Neural cell (in vitro differentiated cells): ENCODE data around the gene TOLLIP. TPM values are rescaled to one million over a fixed set of nuclear protein-coding genes. Genes with fewer than 3 reads are reported as not detected.

Source experiments
- H2AFZ ChIP-seq: fragments of 200-600, 300-800 bp; sonication (generic), shearing (Covaris generic); 2 replicates; pipeline ENCODE4 v1.6.0; 2014; ENCODE audit warnings: low read depth, mild to moderate bottlenecking, antibody characterized with exemption, low read length, moderate library complexity
- H3F3A ChIP-seq: fragments of 200-600 bp; shearing (Covaris generic); 2 replicates; pipeline ENCODE4 v1.6.1; 2016; ENCODE audit warnings: mild to moderate bottlenecking, moderate library complexity, mixed read lengths, antibody characterized with exemption, low read length; ENCODE audit not compliant: insufficient read depth, poor library complexity, severe bottlenecking
- H3K27ac ChIP-seq: fragments of 200-600, 300-800 bp; sonication (generic), shearing (Covaris generic); 2 replicates; pipeline ENCODE4 v1.5.1; 2014; ENCODE audit warnings: mild to moderate bottlenecking, low read length, moderate library complexity
- H3K27me3 ChIP-seq: fragments of 300-800, 200-600 bp; sonication (generic), shearing (Covaris generic); 2 replicates; pipeline ENCODE4 v1.6.0; 2014; ENCODE audit warnings: mild to moderate bottlenecking, low read depth, low read length, moderate library complexity; ENCODE audit not compliant: insufficient read depth
- H3K36me3 ChIP-seq: fragments of 300-800, 200-600 bp; sonication (generic), shearing (Covaris generic); 2 replicates; pipeline ENCODE4 v1.5.1; 2014; ENCODE audit warnings: mild to moderate bottlenecking, antibody characterized with exemption, low read length, moderate library complexity; ENCODE audit not compliant: insufficient read depth
- H3K4me2 ChIP-seq: fragments of 300-800, 200-600 bp; sonication (generic), shearing (Covaris generic); 2 replicates; pipeline ENCODE4 v1.6.0; 2014; ENCODE audit warnings: mild to moderate bottlenecking, low read length
- H3K4me3 ChIP-seq: fragments of 300-800, 200-600 bp; sonication (generic), shearing (Covaris generic); 2 replicates; pipeline ENCODE4 v1.5.1; 2014; ENCODE audit warnings: mild to moderate bottlenecking, low read length, moderate library complexity
- H3K79me2 ChIP-seq: fragments of 200-600 bp; shearing (Covaris generic); replicated peaks from 2 replicates; pipeline ENCODE4 v1.6.0; 2014; ENCODE audit warnings: mild to moderate bottlenecking, low read length, moderate library complexity; ENCODE audit not compliant: insufficient read depth
- H3K9ac ChIP-seq: fragments of 300-800, 200-600 bp; sonication (generic), shearing (Covaris generic); 2 replicates; pipeline ENCODE4 v1.6.1; 2016; ENCODE audit warnings: mild to moderate bottlenecking, low read length, mixed read lengths
- H3K9me2 ChIP-seq: fragments of 200-600 bp; shearing (Covaris generic); 2 replicates; pipeline ENCODE4 v1.6.1; 2016; ENCODE audit warnings: mild to moderate bottlenecking, low read length, mixed read lengths; ENCODE audit not compliant: insufficient read depth
- H3K9me3 ChIP-seq: fragments of 200-600, 300-800 bp; sonication (generic), shearing (Covaris generic); 2 replicates; pipeline ENCODE4 v1.6.1; 2016; ENCODE audit warnings: mild to moderate bottlenecking, mixed run types, low read length, moderate library complexity, mixed read lengths
- H4K20me1 ChIP-seq: fragments of 200-600 bp; shearing (Covaris generic); 2 replicates; pipeline ENCODE4 v1.6.1; 2016; ENCODE audit warnings: mild to moderate bottlenecking, mixed run types; ENCODE audit not compliant: insufficient read depth
- CTCF ChIP-seq: fragments of 450-650 bp; IDR thresholded peaks from 2 replicates; pipeline ENCODE4 v1.5.1; 2014; ENCODE audit warnings: antibody characterized with exemption, mild to moderate bottlenecking, moderate library complexity; ENCODE audit not compliant: poor library complexity, severe bottlenecking
- EP300 ChIP-seq: fragments of 450-650 bp; conservative IDR thresholded peaks from 2 replicates; pipeline ENCODE4 v1.6.1; 2014; ENCODE audit warnings: antibody characterized with exemption, mild to moderate bottlenecking, moderate library complexity; ENCODE audit not compliant: poor library complexity, severe bottlenecking
- EZH2 ChIP-seq: fragments of 200-600, 300-800 bp; shearing (Covaris generic), sonication (generic); IDR thresholded peaks from 2 replicates; pipeline ENCODE4 v1.6.1; 2014; ENCODE audit warnings: antibody characterized with exemption, low read length, borderline replicate concordance, mild to moderate bottlenecking; ENCODE audit not compliant: insufficient read depth, poor library complexity, severe bottlenecking
- MXI1 ChIP-seq: fragments of 450-650 bp; conservative IDR thresholded peaks from 2 replicates; pipeline ENCODE4 v1.6.1; 2014; ENCODE audit warnings: antibody characterized with exemption, mild to moderate bottlenecking; ENCODE audit not compliant: poor library complexity, severe bottlenecking
- POLR2AphosphoS5 ChIP-seq: IDR thresholded peaks from 2 replicates; pipeline ENCODE4 v1.6.1; 2012
- RAD21 ChIP-seq: fragments of 450-650 bp; conservative IDR thresholded peaks from 2 replicates; pipeline ENCODE4 v1.6.1; 2014; ENCODE audit warnings: antibody characterized with exemption, mild to moderate bottlenecking, moderate library complexity
- SMC3 ChIP-seq: fragments of 450-650 bp; conservative IDR thresholded peaks from 2 replicates; pipeline ENCODE4 v1.6.1; 2014; ENCODE audit warnings: antibody characterized with exemption, mild to moderate bottlenecking, moderate library complexity; ENCODE audit not compliant: poor library complexity
- TAF1 ChIP-seq: IDR thresholded peaks from 2 replicates; pipeline ENCODE4 v1.6.1; 2012; ENCODE audit warnings: low read depth
- polyA plus RNA-seq: library from polyadenylated mRNA; depleted of rRNA; stranded (reverse); fragments of >200 nt; gene quantifications from 2 replicates; pipeline ENCODE4 v1.2.3, GENCODE V29; 2014
- TF ChIP-seq, protein P1 (sequence below): IDR thresholded peaks from 2 replicates; pipeline ENCODE4 v1.6.1; 2012; ENCODE audit warnings: borderline replicate concordance

Gene TOLLIP
- polyA plus RNA-seq, 1 donor from 2014 or later: 24.1 TPM

GRCh38 chr11:1232021-1232882, 77.2 kb downstream of the TOLLIP start:
- no peaks in the 10 kb centered on the region for H3K9me2 ChIP-seq
- no peaks in the 10 kb centered on the region for H3K79me2 ChIP-seq
- no peaks in the 10 kb centered on the region for H3K36me3 ChIP-seq
- no peaks in the 10 kb centered on the region for H3K9me3 ChIP-seq
- H2AFZ ChIP-seq: no peak overlapping the region
- no peaks in the 10 kb centered on the region for H4K20me1 ChIP-seq
- no peaks in the 10 kb centered on the region for H3K27me3 ChIP-seq
- no peak overlapping the region for H3K9ac ChIP-seq
- H3K27ac ChIP-seq: no peak overlapping the region
- H3K4me2 ChIP-seq: no peak overlapping the region
- TF ChIP-seq CTCF (no peak), MXI1 (no peak), POLR2AphosphoS5 (no peak), EZH2 (no peak), EP300 (no peak), RAD21 (no peak), TAF1 (no peak), SMC3 (no peak)
- TF ChIP-seq, protein P1, sequence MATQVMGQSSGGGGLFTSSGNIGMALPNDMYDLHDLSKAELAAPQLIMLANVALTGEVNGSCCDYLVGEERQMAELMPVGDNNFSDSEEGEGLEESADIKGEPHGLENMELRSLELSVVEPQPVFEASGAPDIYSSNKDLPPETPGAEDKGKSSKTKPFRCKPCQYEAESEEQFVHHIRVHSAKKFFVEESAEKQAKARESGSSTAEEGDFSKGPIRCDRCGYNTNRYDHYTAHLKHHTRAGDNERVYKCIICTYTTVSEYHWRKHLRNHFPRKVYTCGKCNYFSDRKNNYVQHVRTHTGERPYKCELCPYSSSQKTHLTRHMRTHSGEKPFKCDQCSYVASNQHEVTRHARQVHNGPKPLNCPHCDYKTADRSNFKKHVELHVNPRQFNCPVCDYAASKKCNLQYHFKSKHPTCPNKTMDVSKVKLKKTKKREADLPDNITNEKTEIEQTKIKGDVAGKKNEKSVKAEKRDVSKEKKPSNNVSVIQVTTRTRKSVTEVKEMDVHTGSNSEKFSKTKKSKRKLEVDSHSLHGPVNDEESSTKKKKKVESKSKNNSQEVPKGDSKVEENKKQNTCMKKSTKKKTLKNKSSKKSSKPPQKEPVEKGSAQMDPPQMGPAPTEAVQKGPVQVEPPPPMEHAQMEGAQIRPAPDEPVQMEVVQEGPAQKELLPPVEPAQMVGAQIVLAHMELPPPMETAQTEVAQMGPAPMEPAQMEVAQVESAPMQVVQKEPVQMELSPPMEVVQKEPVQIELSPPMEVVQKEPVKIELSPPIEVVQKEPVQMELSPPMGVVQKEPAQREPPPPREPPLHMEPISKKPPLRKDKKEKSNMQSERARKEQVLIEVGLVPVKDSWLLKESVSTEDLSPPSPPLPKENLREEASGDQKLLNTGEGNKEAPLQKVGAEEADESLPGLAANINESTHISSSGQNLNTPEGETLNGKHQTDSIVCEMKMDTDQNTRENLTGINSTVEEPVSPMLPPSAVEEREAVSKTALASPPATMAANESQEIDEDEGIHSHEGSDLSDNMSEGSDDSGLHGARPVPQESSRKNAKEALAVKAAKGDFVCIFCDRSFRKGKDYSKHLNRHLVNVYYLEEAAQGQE: no peak
- H3F3A ChIP-seq: no peaks in the 10 kb centered on the region
- no peak overlapping the region for H3K4me3 ChIP-seq

DNA sequence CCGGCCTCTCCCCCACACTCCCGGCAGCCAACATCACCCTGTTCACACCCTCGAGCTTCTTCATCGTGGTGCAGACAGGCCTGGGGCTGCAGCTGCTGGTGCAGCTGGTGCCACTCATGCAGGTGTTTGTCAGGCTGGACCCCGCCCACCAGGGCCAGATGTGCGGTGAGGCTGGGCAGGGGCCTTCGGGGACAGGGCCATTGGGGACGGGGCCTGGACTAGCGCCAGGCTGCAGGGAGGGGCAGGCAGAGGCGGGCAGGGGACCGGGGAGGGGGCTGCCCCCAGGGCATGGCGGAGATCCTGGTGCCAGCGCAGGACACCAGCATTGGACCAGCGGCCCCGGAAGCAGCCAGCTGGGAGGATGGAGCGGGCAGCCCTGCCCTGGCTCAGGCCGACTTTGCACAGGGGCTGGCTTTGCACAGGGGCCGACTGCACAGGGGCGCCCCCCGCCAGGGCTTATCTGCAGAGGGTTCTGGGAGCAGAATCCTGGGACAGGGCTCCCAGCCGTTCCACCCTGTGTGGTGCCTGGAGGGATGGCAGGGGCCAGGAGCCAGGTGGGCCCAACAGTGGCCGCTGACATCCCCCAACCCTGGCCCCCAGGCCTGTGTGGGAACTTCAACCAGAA, 77.9 kb downstream of the TOLLIP start:
- Histone ChIP-seq H3K4me2 (no peak overlapping the region), H3F3A (no peaks in the 10 kb centered on the region), H3K4me3 (no peak overlapping the region), H2AFZ (no peak overlapping the region), H3K36me3 (no peaks in the 10 kb centered on the region), H4K20me1 (no peaks in the 10 kb centered on the region), H3K27me3 (no peaks in the 10 kb centered on the region), H3K27ac (no peak overlapping the region), H3K9ac (no peak overlapping the region), H3K9me2 (no peaks in the 10 kb centered on the region), H3K9me3 (no peaks in the 10 kb centered on the region), H3K79me2 (no peaks in the 10 kb centered on the region)
- TF ChIP-seq, protein P1: no peak
- TF ChIP-seq SMC3: no peak
- no peak for TF ChIP-seq CTCF
- TF ChIP-seq MXI1: no peak
- no peak for TF ChIP-seq RAD21
- TF ChIP-seq TAF1: no peak
- no peak for TF ChIP-seq EP300
- no peak for TF ChIP-seq EZH2
- TF ChIP-seq POLR2AphosphoS5: no peak
